Skin epidermis (tissue), 12 donors: Measurements from ENCODE around the gene PRRG3.
A peak's percentile ranks its signal among the peaks of the same experiment; 100 is the strongest.

Experiments
- H3K27ac ChIP-seq, 21 experiments: fragments of 200-600 bp; sonication (generic) in 11 of 21; one replicate each; pipeline ENCODE4 v1.5.0; 2020; ENCODE audit warnings: mild to moderate bottlenecking in 3 of 21, inconsistent platforms in 2 of 21, moderate library complexity in 2 of 21
- H3K4me3 ChIP-seq, 7 experiments: fragments of 200-600 bp; sonication (generic) in 2 of 7; one replicate each; pipeline ENCODE4 v1.5.0; 2020; ENCODE audit warnings: inconsistent platforms in 2 of 7, mild to moderate bottlenecking in 2 of 7, moderate library complexity in 1 of 7

PRRG3 gene

DNA sequence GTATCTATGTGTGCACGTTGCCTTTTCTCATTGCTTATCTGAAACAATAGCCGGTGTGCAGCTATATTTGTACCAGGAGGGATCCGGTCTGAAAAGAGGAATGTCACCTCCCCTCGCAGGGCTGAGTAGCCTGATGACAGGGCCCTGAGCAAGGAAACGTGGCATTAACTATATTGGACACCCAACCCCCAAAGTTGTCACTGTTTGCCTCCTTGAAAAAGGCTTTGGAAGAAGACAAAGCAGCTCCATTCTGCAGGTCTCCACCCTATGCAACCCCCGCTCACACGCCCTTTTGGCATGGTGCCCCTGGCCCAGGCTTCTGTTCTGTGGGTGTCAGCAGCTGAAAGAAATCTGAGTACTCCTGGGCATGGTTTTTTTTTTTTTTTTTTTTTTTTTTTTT is 8.2 kb downstream of the PRRG3 start:
- Histone ChIP-seq H3K4me3 (no peak overlapping the region), H3K27ac (no peak overlapping the region)

GRCh38 chrX:151704041-151704663 is 8.9 kb downstream of the PRRG3 start:
- Histone ChIP-seq H3K4me3 (no peak overlapping the region), H3K27ac (no peak overlapping the region)

- no peak overlapping the region for H3K4me3 ChIP-seq
Observed at GRCh38 chrX:151708821-151709220, 13.6 kb downstream of the PRRG3 start.

GRCh38 chrX:151710457-151710856 is 15.2 kb downstream of the PRRG3 start:
- H3K4me3 ChIP-seq: no peak overlapping the region

More at GRCh38 chrX:151708821-151709220, 13.6 kb downstream of the PRRG3 start:
- H3K27ac ChIP-seq: no peak overlapping the region

GRCh38 chrX:151711154-151711553 is 15.9 kb downstream of the PRRG3 start:
- Histone ChIP-seq H3K27ac (no peak overlapping the region), H3K4me3 (no peak overlapping the region)

More at GRCh38 chrX:151710457-151710856, 15.2 kb downstream of the PRRG3 start:
- no peak overlapping the region for H3K27ac ChIP-seq

- no peak overlapping the region for H3K4me3 ChIP-seq
- H3K27ac ChIP-seq: peak overlapping the region in 1 of 21 experiments; percentile 1
Observed at GRCh38 chrX:151711787-151712186, 16.5 kb downstream of the PRRG3 start.

DNA sequence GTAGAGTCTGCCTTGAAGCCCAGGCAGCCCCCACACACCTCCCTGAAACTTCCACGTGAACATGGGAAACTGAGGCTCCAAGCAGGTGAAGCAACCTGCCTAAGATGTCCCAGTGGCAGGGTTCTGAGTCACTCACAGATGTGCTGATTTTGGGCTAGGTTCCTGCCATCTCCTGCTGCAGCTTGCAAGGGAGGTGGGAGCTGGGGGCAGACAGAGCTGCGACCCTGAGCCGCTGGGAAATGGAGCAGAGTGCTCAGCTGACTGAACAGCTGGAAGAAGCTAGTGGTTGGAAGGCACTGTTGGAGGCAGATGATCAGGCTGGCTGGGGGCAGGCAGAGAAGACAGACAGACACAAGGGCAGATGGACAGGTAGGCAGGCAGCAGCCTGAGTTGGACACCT is 17.0 kb downstream of the PRRG3 start:
- no peak overlapping the region for H3K4me3 ChIP-seq
- H3K27ac ChIP-seq: peak overlapping the region in 1 of 21 experiments; percentile 1

GRCh38 chrX:151713849-151714248 is 18.6 kb downstream of the PRRG3 start:
- Histone ChIP-seq H3K4me3 (no peak overlapping the region), H3K27ac (no peak overlapping the region)

DNA sequence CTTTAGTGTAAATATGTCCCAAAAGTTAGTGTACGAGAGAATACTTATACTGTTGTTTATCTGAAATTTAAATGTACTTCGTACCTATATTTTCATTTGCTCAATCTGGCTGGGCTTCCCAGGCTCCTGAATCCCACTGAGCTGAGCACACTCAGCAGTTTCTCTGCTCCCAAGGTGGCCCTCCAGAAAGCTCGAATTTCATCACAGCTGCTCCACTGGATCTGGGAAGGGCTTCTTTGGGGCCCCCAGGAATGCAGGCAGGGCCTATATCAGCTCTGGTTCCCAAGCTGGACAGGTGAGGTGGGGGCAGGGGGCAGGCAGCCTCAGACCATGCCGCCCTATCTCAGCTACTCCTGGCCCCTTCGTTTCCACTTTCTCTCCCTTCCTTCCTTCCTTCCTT is 19.1 kb downstream of the PRRG3 start:
- Histone ChIP-seq H3K4me3 (no peak overlapping the region), H3K27ac (no peak overlapping the region)

DNA sequence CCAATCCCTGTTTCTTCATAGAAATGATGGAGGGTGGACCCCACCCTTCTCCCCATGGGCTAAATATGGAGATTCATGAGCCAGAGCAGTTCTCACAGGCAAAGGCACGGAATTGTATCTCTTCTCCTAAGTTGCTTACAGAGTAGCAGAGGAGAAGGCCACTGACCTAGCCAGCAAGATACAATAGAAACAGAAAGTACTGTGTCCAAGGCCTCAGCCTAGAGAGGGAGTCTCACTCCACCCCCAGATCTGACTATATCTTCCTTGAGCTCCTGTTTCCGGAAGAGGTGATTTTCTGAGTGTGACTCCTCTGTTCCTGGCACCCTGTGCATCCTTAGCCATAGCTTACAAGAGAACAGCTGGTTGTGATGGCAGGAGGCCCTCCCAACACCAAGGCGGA is 20.5 kb downstream of the PRRG3 start, which contains the start of gene FATE1:
TSS of gene FATE1 (plus strand) at position 284 of the 400 bp plus-strand sequence. CDS start at position 369, 85 bp downstream.
- Histone ChIP-seq H3K27ac (no peak within 1 kb of the TSS), H3K4me3 (no peak within 1 kb of the TSS)

DNA sequence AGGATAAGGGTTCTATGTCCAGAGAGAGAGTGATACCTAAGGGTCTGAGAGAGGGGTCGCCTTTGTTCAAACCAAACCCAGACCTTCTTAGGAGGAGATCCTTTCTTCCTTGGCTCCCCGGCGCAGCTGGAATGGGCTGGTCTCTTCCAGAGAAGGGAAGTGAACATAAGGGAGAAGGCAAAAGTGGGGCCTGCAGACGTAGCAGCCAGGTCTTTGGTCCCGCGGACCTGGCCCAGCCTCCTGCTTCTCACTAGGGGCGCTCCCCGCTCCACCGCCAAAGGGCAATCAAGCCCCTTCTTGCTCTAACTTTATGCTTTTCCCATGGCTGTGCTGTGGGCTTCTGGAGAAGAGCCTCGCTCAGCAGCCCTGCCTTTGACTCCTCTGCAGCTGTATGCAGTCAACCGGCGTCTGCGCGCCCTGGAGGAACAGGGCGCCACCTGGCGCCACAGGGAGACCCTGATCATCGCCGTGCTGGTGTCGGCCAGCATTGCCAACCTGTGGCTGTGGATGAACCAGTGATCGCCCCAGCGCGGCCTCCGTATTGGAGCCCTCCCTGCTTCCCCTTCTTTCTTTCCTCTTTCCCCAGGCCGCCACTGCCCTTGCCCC is 27.1 kb downstream of the PRRG3 start:
- Histone ChIP-seq H3K27ac (no peak overlapping the region), H3K4me3 (no peak overlapping the region)

- no peak overlapping the region for H3K27ac ChIP-seq
Observed at GRCh38 chrX:151723156-151723760, 28.0 kb downstream of the PRRG3 start.

GRCh38 chrX:151724563-151725337 is 29.5 kb downstream of the PRRG3 start:
- Histone ChIP-seq H3K4me3 (no peak overlapping the region), H3K27ac (no peak overlapping the region)

More at GRCh38 chrX:151723156-151723760, 28.0 kb downstream of the PRRG3 start:
- H3K4me3 ChIP-seq: no peak overlapping the region

DNA sequence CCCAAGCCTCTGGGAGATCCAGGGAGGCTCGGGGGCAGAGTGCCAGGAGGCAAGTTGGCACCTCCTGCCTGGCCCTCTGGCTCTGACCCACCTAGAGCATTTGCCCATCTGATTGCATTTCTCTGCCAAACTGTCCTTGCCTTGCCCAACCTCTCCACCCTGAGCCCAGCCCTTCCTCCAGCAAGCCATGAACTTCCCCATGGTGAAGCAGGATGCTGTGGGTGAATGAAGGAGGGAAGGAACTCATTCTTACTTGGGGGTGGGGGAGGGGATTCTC is 30.0 kb downstream of the PRRG3 start:
- Histone ChIP-seq H3K4me3 (no peak overlapping the region), H3K27ac (no peak overlapping the region)

- Histone ChIP-seq H3K27ac (no peak overlapping the region), H3K4me3 (no peak overlapping the region)
Observed at GRCh38 chrX:151726751-151727150, 31.5 kb downstream of the PRRG3 start.

GRCh38 chrX:151727346-151727745 is 32.1 kb downstream of the PRRG3 start:
- Histone ChIP-seq H3K27ac (no peak overlapping the region), H3K4me3 (no peak overlapping the region)

DNA sequence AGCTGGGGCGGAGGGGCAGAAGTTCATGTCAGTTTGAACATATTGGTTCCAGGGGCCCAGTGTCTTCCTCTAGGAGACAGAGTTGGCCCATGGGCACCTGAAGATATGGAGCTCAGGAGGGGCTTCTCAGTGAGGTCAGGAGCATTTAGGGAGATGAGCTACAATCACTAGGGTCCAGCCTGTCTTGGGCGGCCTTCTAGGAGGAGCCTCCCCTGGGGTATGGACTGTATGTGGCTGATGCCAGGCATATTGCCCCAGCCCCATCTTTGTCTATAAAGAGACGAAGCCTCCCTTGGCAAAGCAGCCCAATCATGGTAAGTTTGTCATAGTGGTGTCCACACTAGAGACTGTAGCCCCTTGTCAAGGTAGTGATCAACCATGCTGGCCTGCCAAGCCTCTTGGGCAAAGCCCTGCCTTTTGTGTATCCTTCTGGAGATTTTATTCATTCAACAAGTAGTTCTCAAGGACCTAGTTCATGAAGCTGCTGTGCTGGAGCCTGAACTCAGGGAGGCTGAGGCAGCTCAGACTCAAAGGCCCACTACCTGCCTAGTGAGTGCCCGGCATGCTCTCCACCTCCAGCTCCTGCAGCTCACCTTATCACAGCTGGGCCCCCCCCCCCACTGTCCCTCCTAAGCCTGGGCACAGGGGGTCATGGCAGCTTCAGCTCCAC is 33.9 kb downstream of the PRRG3 start:
- Histone ChIP-seq H3K27ac (no peak overlapping the region), H3K4me3 (no peak overlapping the region)

- no peak within 1 kb of the TSS for H3K4me3 ChIP-seq
Observed at GRCh38 chrX:151734446-151734845, 39.2 kb downstream of the PRRG3 start, which contains the start of gene CNGA2. TSS of gene CNGA2 (plus strand) at chrX:151734746. CDS start at chrX:151738484, 3,738 bp downstream.

GRCh38 chrX:151735219-151735618 is 40.0 kb downstream of the PRRG3 start:
- Histone ChIP-seq H3K4me3 (no peak overlapping the region), H3K27ac (no peak overlapping the region)

More at GRCh38 chrX:151734446-151734845, 39.2 kb downstream of the PRRG3 start, which contains the start of gene CNGA2:
- no peak within 1 kb of the TSS for H3K27ac ChIP-seq

GRCh38 chrX:151736685-151737084 is 41.4 kb downstream of the PRRG3 start:
- Histone ChIP-seq H3K27ac (no peak overlapping the region), H3K4me3 (no peak overlapping the region)
